ENCODE results near the gene BTAF1.
"Not testable (repeated sequence)": the region's sequence is repeated elsewhere in the genome, so short reads cannot be mapped to it uniquely, and the experiment has no call there.

The BTAF1 gene

DNA sequence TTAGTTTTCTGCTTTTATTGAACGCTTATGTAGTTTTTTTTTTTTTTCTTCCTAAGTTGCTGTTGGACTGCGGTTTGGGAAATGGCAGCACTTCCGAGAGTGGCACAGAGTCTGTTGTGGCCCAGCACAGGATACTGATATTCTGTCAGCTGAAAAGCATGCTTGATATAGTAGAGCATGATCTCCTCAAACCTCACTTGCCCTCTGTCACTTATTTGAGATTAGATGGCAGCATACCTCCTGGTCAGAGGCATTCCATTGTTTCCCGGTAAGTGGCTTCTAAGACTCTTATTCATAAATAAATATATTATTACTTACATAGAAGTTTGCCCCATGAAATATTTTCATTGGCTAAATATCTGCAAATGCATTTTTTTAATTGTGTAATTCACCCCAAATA is 101.1 kb downstream of the BTAF1 start:
- DNase-seq (ENCODE audit: low spot score): no peak
- no peak overlapping the region for H3K27ac Mint-ChIP-seq
- no peaks in the 10 kb centered on the region for H3K27me3 Mint-ChIP-seq (ENCODE audit: low read depth)
- no peaks in the 10 kb centered on the region for H3K9me3 Mint-ChIP-seq
- H3K36me3 Mint-ChIP-seq (ENCODE audit: low read depth): peaks cover 43% of the 10 kb centered on the region
- H3K4me1 Mint-ChIP-seq (ENCODE audit: low read depth): no peaks in the 10 kb centered on the region
- H3K4me3 Mint-ChIP-seq: no peak overlapping the region

DNA sequence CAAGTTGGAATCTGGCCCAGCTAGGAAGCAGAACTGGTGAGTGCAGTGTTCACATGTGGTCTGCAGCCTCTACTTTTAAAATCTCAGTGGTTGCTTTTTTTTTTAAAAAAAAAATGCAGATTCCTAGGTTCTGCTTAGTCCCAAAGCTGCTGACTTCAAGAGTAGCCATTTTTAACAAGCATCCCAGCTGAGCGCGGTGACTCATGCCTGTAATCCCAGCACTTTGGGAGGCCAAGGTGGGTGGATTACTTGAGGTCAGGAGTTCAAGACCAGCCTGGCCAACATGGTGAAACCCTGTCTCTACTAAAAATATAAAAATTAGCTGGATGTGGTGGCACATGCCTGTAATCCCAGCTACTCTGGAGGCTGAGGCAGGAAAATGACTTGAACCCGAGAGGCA is 101.8 kb downstream of the BTAF1 start:
- H3K27ac Mint-ChIP-seq; H3K4me3 Mint-ChIP-seq; H3K9me3 Mint-ChIP-seq; DNase-seq (ENCODE audit: low spot score); H3K4me1 Mint-ChIP-seq (ENCODE audit: low read depth); H3K27me3 Mint-ChIP-seq (ENCODE audit: low read depth): not testable (repeated sequence)
- peaks cover 40% of the 10 kb centered on the region for H3K36me3 Mint-ChIP-seq (ENCODE audit: low read depth)

GRCh38 chr10:92027141-92027540 is 103.6 kb downstream of the BTAF1 start:
- H3K9me3 Mint-ChIP-seq: no peaks in the 10 kb centered on the region
- DNase-seq (ENCODE audit: low spot score): no peak
- no peaks in the 10 kb centered on the region for H3K4me1 Mint-ChIP-seq (ENCODE audit: low read depth)
- H3K4me3 Mint-ChIP-seq: no peak overlapping the region
- no peaks in the 10 kb centered on the region for H3K27me3 Mint-ChIP-seq (ENCODE audit: low read depth)
- no peak overlapping the region for H3K27ac Mint-ChIP-seq
- peaks cover 37% of the 10 kb centered on the region for H3K36me3 Mint-ChIP-seq (ENCODE audit: low read depth)

- no peak overlapping the region for H3K27ac Mint-ChIP-seq
- H3K27me3 Mint-ChIP-seq (ENCODE audit: low read depth): no peaks in the 10 kb centered on the region
- H3K36me3 Mint-ChIP-seq (ENCODE audit: low read depth): peaks cover 50% of the 10 kb centered on the region
- H3K4me1 Mint-ChIP-seq (ENCODE audit: low read depth): no peaks in the 10 kb centered on the region
- H3K9me3 Mint-ChIP-seq: no peaks in the 10 kb centered on the region
- DNase-seq (ENCODE audit: low spot score): no peak
- no peak overlapping the region for H3K4me3 Mint-ChIP-seq
These were observed 108.0 kb downstream of the BTAF1 start for GRCh38 chr10:92031580-92031979.

DNA sequence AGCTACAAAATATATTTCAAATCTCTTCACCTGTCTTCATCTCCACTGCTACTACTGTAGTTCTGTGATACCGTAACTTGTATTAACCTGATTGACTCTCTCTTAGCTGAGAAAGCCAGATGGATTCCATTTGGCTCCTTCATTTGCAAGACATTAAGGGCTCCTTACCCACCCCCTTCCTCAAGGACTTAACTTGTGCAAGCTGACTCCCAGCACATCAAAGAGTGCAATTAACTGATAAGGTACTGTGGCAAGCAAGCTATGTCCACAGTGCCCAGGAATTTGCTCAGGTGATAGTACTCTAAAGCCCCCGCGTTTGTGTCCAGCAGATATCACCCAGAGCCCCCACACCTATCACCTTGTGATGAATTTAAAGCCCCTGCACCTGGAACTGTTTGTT is 109.5 kb downstream of the BTAF1 start:
- not testable (repeated sequence) for H3K4me1 Mint-ChIP-seq (ENCODE audit: low read depth); DNase-seq (ENCODE audit: low spot score); H3K9me3 Mint-ChIP-seq; H3K27me3 Mint-ChIP-seq (ENCODE audit: low read depth); H3K4me3 Mint-ChIP-seq; H3K27ac Mint-ChIP-seq
- peaks cover 40% of the 10 kb centered on the region for H3K36me3 Mint-ChIP-seq (ENCODE audit: low read depth)

DNA sequence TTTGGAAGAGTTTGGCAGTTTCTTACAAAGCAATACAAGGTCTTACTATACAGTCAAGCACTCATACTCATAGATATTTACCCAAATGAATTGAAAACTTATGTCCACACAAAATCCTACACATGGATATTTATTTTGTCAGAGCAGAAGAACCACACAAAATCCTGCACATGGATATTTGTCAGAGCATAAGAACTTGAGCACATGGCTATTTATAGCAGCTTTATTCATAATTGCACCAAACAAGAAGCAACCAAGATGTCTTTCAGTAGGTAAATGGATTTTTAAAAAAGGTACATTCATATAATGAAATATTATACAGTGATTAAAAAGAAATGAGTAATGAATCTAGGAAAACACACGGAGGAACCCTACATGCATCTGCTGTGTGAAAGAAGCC is 115.4 kb downstream of the BTAF1 start:
- no peaks in the 10 kb centered on the region for H3K9me3 Mint-ChIP-seq
- DNase-seq (ENCODE audit: low spot score): no peak
- H3K4me1 Mint-ChIP-seq (ENCODE audit: low read depth): no peaks in the 10 kb centered on the region
- peaks cover 14% of the 10 kb centered on the region for H3K36me3 Mint-ChIP-seq (ENCODE audit: low read depth)
- no peak overlapping the region for H3K27ac Mint-ChIP-seq
- no peaks in the 10 kb centered on the region for H3K27me3 Mint-ChIP-seq (ENCODE audit: low read depth)
- no peak overlapping the region for H3K4me3 Mint-ChIP-seq

DNA sequence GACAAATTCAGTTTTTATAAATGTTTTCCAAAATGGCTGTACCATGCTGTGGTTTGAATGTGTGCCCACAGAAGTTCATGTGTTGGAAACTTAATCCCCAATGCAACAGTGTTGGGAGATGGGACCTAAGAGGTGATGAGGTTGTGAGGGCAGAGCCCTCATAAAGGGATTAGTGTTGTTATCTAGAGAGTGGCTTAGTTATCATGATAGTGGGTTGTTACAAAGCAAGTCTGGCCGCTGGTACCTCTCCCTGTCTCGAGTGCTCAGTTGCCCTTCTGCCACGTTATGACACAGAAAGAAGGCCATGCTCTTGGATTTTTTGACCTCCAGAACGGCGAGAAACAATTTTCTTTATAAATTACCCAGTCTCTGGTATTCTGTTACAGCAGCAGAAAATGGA is 119.0 kb downstream of the BTAF1 start:
- H3K36me3 Mint-ChIP-seq (ENCODE audit: low read depth): peaks cover 1% of the 10 kb centered on the region
- no peak overlapping the region for H3K4me3 Mint-ChIP-seq
- H3K27ac Mint-ChIP-seq: no peak overlapping the region
- H3K27me3 Mint-ChIP-seq (ENCODE audit: low read depth): no peaks in the 10 kb centered on the region
- peaks cover under 1% of the 10 kb centered on the region for H3K4me1 Mint-ChIP-seq (ENCODE audit: low read depth)
- no peaks in the 10 kb centered on the region for H3K9me3 Mint-ChIP-seq
- DNase-seq (ENCODE audit: low spot score): no peak

DNA sequence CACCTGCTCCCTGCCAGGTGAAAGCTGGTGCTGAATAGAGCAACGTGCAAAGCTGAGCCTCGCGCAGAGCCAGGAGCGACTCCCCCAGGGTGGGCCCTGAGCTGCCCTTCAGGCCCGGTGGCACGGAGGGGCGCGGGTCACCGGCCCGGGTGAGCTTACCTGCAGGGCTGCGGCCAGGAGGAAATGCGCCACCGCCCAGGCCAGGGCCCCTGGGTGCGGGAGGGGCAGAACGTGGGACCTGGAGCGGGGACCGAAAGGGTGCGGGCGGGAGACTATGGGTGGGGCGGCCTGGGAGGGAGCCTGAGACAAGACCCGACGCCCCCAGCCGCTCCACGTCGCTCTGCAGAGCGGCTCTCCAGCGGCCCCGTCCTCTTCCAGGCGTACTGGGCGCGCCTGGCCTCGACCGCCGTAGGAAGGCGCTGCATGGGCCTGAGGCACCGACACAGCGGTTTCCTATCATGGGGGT is 122.1 kb downstream of the BTAF1 start:
- Mint-ChIP-seq H3K27ac (no peak overlapping the region), H3K27me3 (ENCODE audit: low read depth) (no peaks in the 10 kb centered on the region), H3K4me1 (ENCODE audit: low read depth) (peaks cover 10% of the 10 kb centered on the region), H3K36me3 (ENCODE audit: low read depth) (no peaks in the 10 kb centered on the region), H3K9me3 (no peaks in the 10 kb centered on the region), H3K4me3 (no peak overlapping the region)
- DNase-seq (ENCODE audit: low spot score): no peak

DNA sequence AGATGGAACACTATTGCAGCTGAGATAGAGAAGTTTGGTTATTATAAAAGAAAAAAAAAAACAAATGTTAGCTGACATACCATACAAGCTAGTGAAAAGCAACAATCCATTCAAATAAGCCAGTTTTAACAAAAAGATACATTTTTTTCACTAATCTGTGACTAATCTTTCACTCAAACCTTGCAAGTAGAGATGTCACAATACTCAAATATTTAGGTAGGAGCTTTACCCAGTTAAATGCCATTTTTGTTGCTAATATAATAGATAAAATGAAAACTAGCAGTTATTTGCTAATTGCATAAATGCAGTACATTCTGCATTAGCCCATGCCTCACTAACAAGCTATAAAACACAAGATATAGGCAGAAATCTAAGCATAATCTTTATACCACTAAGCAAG is 123.6 kb downstream of the BTAF1 start:
- H3K4me1 Mint-ChIP-seq (ENCODE audit: low read depth): peaks cover 10% of the 10 kb centered on the region
- H3K27me3 Mint-ChIP-seq (ENCODE audit: low read depth): no peaks in the 10 kb centered on the region
- H3K4me3 Mint-ChIP-seq: no peak overlapping the region
- no peaks in the 10 kb centered on the region for H3K9me3 Mint-ChIP-seq
- no peaks in the 10 kb centered on the region for H3K36me3 Mint-ChIP-seq (ENCODE audit: low read depth)
- no peak for DNase-seq (ENCODE audit: low spot score)
- H3K27ac Mint-ChIP-seq: no peak overlapping the region

DNA sequence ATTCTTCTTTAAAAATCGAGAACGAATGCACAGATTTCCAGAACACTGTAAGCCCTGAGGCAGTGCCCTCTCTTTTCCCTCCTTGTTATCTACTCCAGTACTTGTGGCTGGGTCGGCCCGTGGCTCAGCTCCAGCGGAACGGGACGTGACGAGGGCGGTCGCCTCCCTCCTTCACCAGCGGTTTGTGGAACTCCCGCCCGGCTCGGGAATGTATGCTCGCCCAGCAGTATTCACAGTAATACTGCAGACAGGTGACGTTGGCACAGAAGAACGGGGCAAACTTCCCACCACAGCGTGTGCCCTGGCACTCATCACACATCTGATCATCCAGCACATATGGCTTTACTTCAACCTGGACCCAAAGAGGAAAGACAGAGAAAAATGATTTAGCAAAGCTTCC is 128.5 kb downstream of the BTAF1 start:
- no peak overlapping the region for H3K4me3 Mint-ChIP-seq
- no peaks in the 10 kb centered on the region for H3K36me3 Mint-ChIP-seq (ENCODE audit: low read depth)

GRCh38 chr10:92052741-92053140 is 129.2 kb downstream of the BTAF1 start:
- Mint-ChIP-seq H3K9me3 (no peaks in the 10 kb centered on the region), H3K4me1 (ENCODE audit: low read depth) (peaks cover 8% of the 10 kb centered on the region), H3K36me3 (ENCODE audit: low read depth) (no peaks in the 10 kb centered on the region), H3K4me3 (no peak overlapping the region), H3K27ac (no peak overlapping the region), H3K27me3 (ENCODE audit: low read depth) (no peaks in the 10 kb centered on the region)
- DNase-seq (ENCODE audit: low spot score): no peak

More for the DNA sequence above, 128.5 kb downstream of the BTAF1 start:
- no peaks in the 10 kb centered on the region for H3K27me3 Mint-ChIP-seq (ENCODE audit: low read depth)
- no peak overlapping the region for H3K27ac Mint-ChIP-seq
- H3K9me3 Mint-ChIP-seq: no peaks in the 10 kb centered on the region
- DNase-seq (ENCODE audit: low spot score): no peak
- peaks cover 10% of the 10 kb centered on the region for H3K4me1 Mint-ChIP-seq (ENCODE audit: low read depth)

- H3K27me3 Mint-ChIP-seq (ENCODE audit: low read depth): no peaks in the 10 kb centered on the region
- no peak for DNase-seq (ENCODE audit: low spot score)
- H3K27ac Mint-ChIP-seq: no peak overlapping the region
- no peaks in the 10 kb centered on the region for H3K4me1 Mint-ChIP-seq (ENCODE audit: low read depth)
- H3K9me3 Mint-ChIP-seq: no peaks in the 10 kb centered on the region
- no peak overlapping the region for H3K4me3 Mint-ChIP-seq
- no peaks in the 10 kb centered on the region for H3K36me3 Mint-ChIP-seq (ENCODE audit: low read depth)
These were observed 131.2 kb downstream of the BTAF1 start for GRCh38 chr10:92054807-92055206.

- Mint-ChIP-seq H3K27ac (no peak overlapping the region), H3K36me3 (ENCODE audit: low read depth) (no peaks in the 10 kb centered on the region), H3K27me3 (ENCODE audit: low read depth) (no peaks in the 10 kb centered on the region), H3K4me3 (no peak overlapping the region), H3K4me1 (ENCODE audit: low read depth) (no peaks in the 10 kb centered on the region), H3K9me3 (no peaks in the 10 kb centered on the region)
- no peak for DNase-seq (ENCODE audit: low spot score)
These were observed 138.7 kb downstream of the BTAF1 start for GRCh38 chr10:92062273-92062672.

- H3K9me3 Mint-ChIP-seq: no peaks in the 10 kb centered on the region
- H3K27ac Mint-ChIP-seq: no peak overlapping the region
- H3K27me3 Mint-ChIP-seq (ENCODE audit: low read depth): no peaks in the 10 kb centered on the region
- H3K36me3 Mint-ChIP-seq (ENCODE audit: low read depth): no peaks in the 10 kb centered on the region
- H3K4me3 Mint-ChIP-seq: no peak overlapping the region
- no peaks in the 10 kb centered on the region for H3K4me1 Mint-ChIP-seq (ENCODE audit: low read depth)
- no peak for DNase-seq (ENCODE audit: low spot score)
These were observed 140.9 kb downstream of the BTAF1 start for GRCh38 chr10:92064506-92064905.

GRCh38 chr10:92066386-92066785 is 142.8 kb downstream of the BTAF1 start:
- H3K4me1 Mint-ChIP-seq (ENCODE audit: low read depth): peaks cover 1% of the 10 kb centered on the region

More at GRCh38 chr10:92066386-92066785, 142.8 kb downstream of the BTAF1 start:
- H3K27ac Mint-ChIP-seq: no peak overlapping the region
- H3K27me3 Mint-ChIP-seq (ENCODE audit: low read depth): peaks cover 2% of the 10 kb centered on the region
- DNase-seq (ENCODE audit: low spot score): no peak
- H3K36me3 Mint-ChIP-seq (ENCODE audit: low read depth): no peaks in the 10 kb centered on the region
- H3K4me3 Mint-ChIP-seq: no peak overlapping the region
- H3K9me3 Mint-ChIP-seq: no peaks in the 10 kb centered on the region
